Effector CD8-positive, alpha-beta T cell (primary cell): ENCODE measurements around the gene NYAP1.
A peak's percentile ranks its signal among the peaks of the same experiment; 100 is the strongest.

Source experiments
- DNase-seq: peaks from one replicate; lab custom pipeline; 2025; lab: John Stamatoyannopoulos, UW

Gene NYAP1

GRCh38 chr7:100457033-100457432 is 26.7 kb upstream of the NYAP1 start:
- DNase-seq = no peak

GRCh38 chr7:100464210-100464660 is 19.5 kb upstream of the NYAP1 start, which contains the start of gene SPACDR:
SPACDR (minus strand) TSS chr7:100464260; CDS start chr7:100464025, 235 bp downstream.
- no peak for DNase-seq

- DNase-seq = no peak
Measured at GRCh38 chr7:100464791-100465190, 18.9 kb upstream of the NYAP1 start.

- DNase-seq = no peak
Measured at GRCh38 chr7:100465299-100465698, 18.4 kb upstream of the NYAP1 start.

- DNase-seq = no peak
Measured at GRCh38 chr7:100465702-100466311, 17.9 kb upstream of the NYAP1 start.

- no peak for DNase-seq
Measured at GRCh38 chr7:100466653-100467605, 16.8 kb upstream of the NYAP1 start.

GRCh38 chr7:100467638-100468373 is 15.9 kb upstream of the NYAP1 start:
- no peak for DNase-seq

GRCh38 chr7:100469227-100470044 is 14.3 kb upstream of the NYAP1 start:
- peak; percentile 69 for DNase-seq

GRCh38 chr7:100471021-100471420 is 12.7 kb upstream of the NYAP1 start:
- no peak for DNase-seq

GRCh38 chr7:100472121-100472851 is 11.4 kb upstream of the NYAP1 start:
- no peak for DNase-seq

GRCh38 chr7:100472854-100473499 is 10.8 kb upstream of the NYAP1 start:
- peak; percentile 15 for DNase-seq

GRCh38 chr7:100475549-100475948 is 8.2 kb upstream of the NYAP1 start:
- no peak for DNase-seq

- DNase-seq = no peak
Measured at GRCh38 chr7:100476101-100476780, 7.5 kb upstream of the NYAP1 start.

GRCh38 chr7:100476903-100477870 is 6.5 kb upstream of the NYAP1 start:
- peak; percentile 11 for DNase-seq

GRCh38 chr7:100477871-100478267 is 5.9 kb upstream of the NYAP1 start:
- DNase-seq = no peak

GRCh38 chr7:100478958-100479660 is 4.6 kb upstream of the NYAP1 start, which contains the start of gene TSC22D4:
TSC22D4 (minus strand) TSS chr7:100479214; CDS start chr7:100478038, 1,176 bp downstream.
- peak; percentile 91 for DNase-seq

- DNase-seq = no peak
Measured at GRCh38 chr7:100481466-100481865, 2.3 kb upstream of the NYAP1 start.

- no peak for DNase-seq
Measured at GRCh38 chr7:100482728-100483089, 1.0 kb upstream of the NYAP1 start.
